Stimulated activated CD8-positive, alpha-beta memory T cell treated with anti-CD3 and anti-CD28 coated beads, Interleukin-2, amount 100 ng/mL, for 48 hours (primary cell): ENCODE results near the gene AGMAT.

Source experiments
- DNase-seq, 2 donors: peaks; one replicate each; pipeline ENCODE4 v3.0.0-alpha.2; 2020; ENCODE audit warnings: low read depth in 2 of 2

AGMAT gene

GRCh38 chr1:15568387-15569073 lies 16.3 kb downstream of the AGMAT start:
- DNase-seq, result no peak

- DNase-seq, result no peak
Observed at GRCh38 chr1:15559189-15559810, 25.6 kb downstream of the AGMAT start.

GRCh38 chr1:15558516-15558915 lies 26.3 kb downstream of the AGMAT start:
- DNase-seq, result no peak

GRCh38 chr1:15557594-15557993 lies 27.3 kb downstream of the AGMAT start:
- no peak for DNase-seq

GRCh38 chr1:15557008-15557407 lies 27.8 kb downstream of the AGMAT start:
- no peak for DNase-seq

GRCh38 chr1:15550573-15550972 lies 34.3 kb downstream of the AGMAT start:
- DNase-seq, result no peak

GRCh38 chr1:15546641-15547040 lies 38.2 kb downstream of the AGMAT start:
- no peak for DNase-seq

GRCh38 chr1:15543589-15544568 lies 41.0 kb downstream of the AGMAT start:
- DNase-seq, result no peak

- DNase-seq, result no peak
Observed at GRCh38 chr1:15543251-15543588, 41.6 kb downstream of the AGMAT start.

GRCh38 chr1:15542388-15543250 lies 42.2 kb downstream of the AGMAT start:
- DNase-seq, result no peak

- no peak for DNase-seq
Observed at GRCh38 chr1:15541231-15541792, 43.5 kb downstream of the AGMAT start.

- DNase-seq, result no peak
Observed at GRCh38 chr1:15540186-15540585, 44.7 kb downstream of the AGMAT start.

- DNase-seq, result no peak
Observed at GRCh38 chr1:15538771-15539170, 46.1 kb downstream of the AGMAT start.

- no peak for DNase-seq
Observed at GRCh38 chr1:15531682-15532081, 53.2 kb downstream of the AGMAT start.

- no peak for DNase-seq
Observed at GRCh38 chr1:15531003-15531402, 53.8 kb downstream of the AGMAT start.

GRCh38 chr1:15526490-15527339 lies 58.1 kb downstream of the AGMAT start, which contains the start of gene DNAJC16:
DNAJC16 (plus strand) TSS chr1:15526848; CDS start chr1:15529106, 2,258 bp downstream.
- DNase-seq, result peak; percentile 90 to 96

GRCh38 chr1:15526021-15526489 lies 58.8 kb downstream of the AGMAT start:
- DNase-seq, result no peak

- DNase-seq, result no peak
Observed at GRCh38 chr1:15525050-15526020, 59.5 kb downstream of the AGMAT start.
